Measurements from ENCODE around the gene CD55.

The CD55 gene

GRCh38 chr1:207329469-207329868 lies 8.0 kb downstream of the CD55 start:
- no peak for DNase-seq (ENCODE audit: low spot score)

GRCh38 chr1:207330011-207330710 lies 8.7 kb downstream of the CD55 start:
- DNase-seq (ENCODE audit: low spot score): no peak

GRCh38 chr1:207331354-207332313 lies 10.2 kb downstream of the CD55 start:
- no peak for DNase-seq (ENCODE audit: low spot score)

- DNase-seq (ENCODE audit: low spot score): no peak
Measured at GRCh38 chr1:207333009-207333600, 11.6 kb downstream of the CD55 start.

GRCh38 chr1:207333620-207334019 lies 12.1 kb downstream of the CD55 start:
- DNase-seq (ENCODE audit: low spot score): no peak

- DNase-seq (ENCODE audit: low spot score): no peak
Measured at GRCh38 chr1:207334337-207334736, 12.9 kb downstream of the CD55 start.

- no peak for DNase-seq (ENCODE audit: low spot score)
Measured at GRCh38 chr1:207335138-207335537, 13.7 kb downstream of the CD55 start.

GRCh38 chr1:207335695-207336363 lies 14.4 kb downstream of the CD55 start:
- DNase-seq (ENCODE audit: low spot score): no peak

GRCh38 chr1:207336559-207337467 lies 15.3 kb downstream of the CD55 start:
- no peak for DNase-seq (ENCODE audit: low spot score)

GRCh38 chr1:207342332-207342731 lies 20.9 kb downstream of the CD55 start:
- DNase-seq (ENCODE audit: low spot score): no peak

- no peak for DNase-seq (ENCODE audit: low spot score)
Measured at GRCh38 chr1:207343675-207344074, 22.2 kb downstream of the CD55 start.

GRCh38 chr1:207344221-207344620 lies 22.7 kb downstream of the CD55 start:
- DNase-seq (ENCODE audit: low spot score): no peak

- DNase-seq (ENCODE audit: low spot score): no peak
Measured at GRCh38 chr1:207345644-207346477, 24.4 kb downstream of the CD55 start.

- no peak for DNase-seq (ENCODE audit: low spot score)
Measured at GRCh38 chr1:207346513-207346912, 25.0 kb downstream of the CD55 start.

GRCh38 chr1:207349979-207350378 lies 28.5 kb downstream of the CD55 start:
- no peak for DNase-seq (ENCODE audit: low spot score)

GRCh38 chr1:207352554-207352953 lies 31.1 kb downstream of the CD55 start:
- no peak for DNase-seq (ENCODE audit: low spot score)

GRCh38 chr1:207355060-207355459 lies 33.6 kb downstream of the CD55 start:
- DNase-seq (ENCODE audit: low spot score): no peak

- no peak for DNase-seq (ENCODE audit: low spot score)
Measured at GRCh38 chr1:207355513-207356295, 34.2 kb downstream of the CD55 start.

- DNase-seq (ENCODE audit: low spot score): no peak
Measured at GRCh38 chr1:207361029-207361428, 39.6 kb downstream of the CD55 start.

Data from SK-N-DZ (cell line).